OCI-M2 (cell line): ENCODE measurements around the gene HOOK2.

Source experiments
- DNase-seq: peaks from one replicate; lab custom pipeline; 2025; ENCODE audit not compliant: unreplicated experiment; lab: John Stamatoyannopoulos, UW

Gene HOOK2

GRCh38 chr19:12782424-12783290, 7.3 kb upstream of the HOOK2 start:
- no peak for DNase-seq

DNA sequence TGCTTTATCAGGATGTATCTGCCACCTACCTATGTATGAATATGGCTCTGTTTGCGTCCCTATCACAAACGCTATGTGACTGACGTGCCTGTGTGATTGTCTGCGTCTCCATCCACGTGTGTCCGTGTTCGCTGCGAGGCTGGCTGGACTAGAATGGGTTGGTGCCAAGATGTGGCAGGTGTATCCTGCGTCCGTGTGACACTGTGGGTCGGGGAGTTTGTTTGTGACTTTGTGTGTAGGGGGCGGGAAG, 6.7 kb upstream of the HOOK2 start:
- DNase-seq, result no peak

GRCh38 chr19:12779162-12779993, 4.0 kb upstream of the HOOK2 start:
- no peak for DNase-seq

- no peak for DNase-seq
Measured at GRCh38 chr19:12778905-12779161, 3.5 kb upstream of the HOOK2 start.

GRCh38 chr19:12778017-12778904, 2.9 kb upstream of the HOOK2 start:
- no peak for DNase-seq

GRCh38 chr19:12777217-12778016, 2.1 kb upstream of the HOOK2 start:
- DNase-seq, result no peak

- no peak for DNase-seq
Measured at GRCh38 chr19:12773571-12773970, 1.8 kb downstream of the HOOK2 start.

- DNase-seq, result no peak
Measured at GRCh38 chr19:12772323-12772722, 3.0 kb downstream of the HOOK2 start.

DNA sequence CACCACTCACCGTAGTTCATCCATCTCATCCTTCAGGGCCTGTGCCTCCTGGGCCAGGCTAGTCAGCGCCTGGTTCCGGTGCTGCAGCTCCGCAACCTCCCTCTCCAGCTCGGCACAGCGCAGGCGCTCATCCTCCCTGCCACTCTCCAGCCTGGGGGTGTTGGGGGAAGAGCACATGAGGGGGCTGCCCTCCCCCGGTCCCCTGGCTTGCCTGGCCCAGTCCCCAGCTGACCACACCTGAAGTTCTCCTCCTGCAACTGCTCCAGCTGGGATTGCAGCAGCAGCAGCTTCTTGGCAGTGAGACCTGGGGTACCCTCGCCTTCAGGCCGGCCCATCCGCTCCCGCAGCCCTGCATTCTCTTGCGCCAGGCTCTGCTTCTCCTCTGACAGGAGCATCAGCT, 4.4 kb downstream of the HOOK2 start:
- DNase-seq, result no peak

DNA sequence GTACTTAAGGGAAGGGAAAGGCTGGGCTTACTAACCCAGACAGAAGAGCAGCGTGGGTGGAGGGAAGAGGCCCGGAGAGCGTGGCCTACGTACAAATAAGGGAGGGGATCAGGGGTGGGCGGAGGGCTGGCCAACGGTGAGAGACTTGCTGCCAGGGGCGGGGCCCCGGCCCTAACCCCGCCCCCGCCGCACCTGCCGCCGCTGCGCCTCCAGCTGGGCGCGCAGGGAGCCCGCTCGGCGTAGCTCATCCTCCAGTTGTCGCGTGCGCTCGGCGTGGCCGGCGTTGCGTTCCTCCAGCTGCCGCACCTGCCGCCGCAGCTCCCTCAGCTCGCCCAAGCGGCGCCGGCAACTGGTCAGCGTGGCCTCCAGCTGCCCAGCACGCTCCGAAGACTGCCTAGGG, 5.7 kb downstream of the HOOK2 start:
- no peak for DNase-seq

GRCh38 chr19:12767666-12768065, 7.7 kb downstream of the HOOK2 start:
- DNase-seq, result no peak

GRCh38 chr19:12767150-12767549, 8.2 kb downstream of the HOOK2 start:
- DNase-seq, result no peak

- no peak for DNase-seq
Measured at GRCh38 chr19:12766051-12766521, 9.3 kb downstream of the HOOK2 start.

DNA sequence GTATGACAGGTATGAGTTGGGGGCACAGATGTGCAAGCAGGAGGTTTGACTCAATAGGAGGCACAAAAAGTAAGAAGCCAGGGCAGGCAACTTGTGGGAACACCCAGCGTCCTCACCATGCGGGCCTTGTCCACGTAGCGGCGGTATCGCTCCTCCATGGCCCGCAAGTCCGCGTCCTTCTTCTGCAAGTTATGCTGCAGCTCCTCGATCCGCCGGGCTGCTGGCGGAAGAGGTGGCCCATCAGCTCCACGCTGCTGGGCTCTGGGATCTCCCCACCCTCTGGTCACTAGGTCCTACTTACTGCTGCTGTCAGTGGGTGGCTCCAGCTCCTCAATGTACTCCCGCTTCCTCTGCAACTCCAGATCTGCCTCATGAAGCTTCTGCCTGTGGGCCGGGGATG, 10.7 kb downstream of the HOOK2 start:
- no peak for DNase-seq

DNA sequence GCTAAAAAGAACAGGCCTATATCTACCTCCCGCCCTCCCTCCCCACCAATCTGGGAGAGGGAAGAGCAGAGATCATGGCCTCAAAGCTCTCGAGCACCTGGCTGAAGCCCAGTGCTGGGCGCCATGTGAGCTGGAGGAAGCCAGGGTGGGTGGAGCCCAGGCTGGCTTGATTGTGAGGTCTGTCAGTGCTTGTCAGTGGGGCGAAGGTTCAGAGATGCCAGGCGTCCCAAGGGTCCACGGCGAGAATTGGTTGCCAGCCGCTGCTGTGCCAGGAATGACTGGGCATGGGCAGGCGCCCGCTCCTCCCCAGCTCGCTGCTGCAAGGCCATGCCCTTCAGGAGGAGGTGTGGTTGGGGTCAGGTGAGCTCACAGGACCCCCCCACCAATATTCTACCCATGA, 12.3 kb downstream of the HOOK2 start:
- DNase-seq, result no peak

- no peak for DNase-seq
Measured at GRCh38 chr19:12759686-12760085, 15.7 kb downstream of the HOOK2 start.

DNA sequence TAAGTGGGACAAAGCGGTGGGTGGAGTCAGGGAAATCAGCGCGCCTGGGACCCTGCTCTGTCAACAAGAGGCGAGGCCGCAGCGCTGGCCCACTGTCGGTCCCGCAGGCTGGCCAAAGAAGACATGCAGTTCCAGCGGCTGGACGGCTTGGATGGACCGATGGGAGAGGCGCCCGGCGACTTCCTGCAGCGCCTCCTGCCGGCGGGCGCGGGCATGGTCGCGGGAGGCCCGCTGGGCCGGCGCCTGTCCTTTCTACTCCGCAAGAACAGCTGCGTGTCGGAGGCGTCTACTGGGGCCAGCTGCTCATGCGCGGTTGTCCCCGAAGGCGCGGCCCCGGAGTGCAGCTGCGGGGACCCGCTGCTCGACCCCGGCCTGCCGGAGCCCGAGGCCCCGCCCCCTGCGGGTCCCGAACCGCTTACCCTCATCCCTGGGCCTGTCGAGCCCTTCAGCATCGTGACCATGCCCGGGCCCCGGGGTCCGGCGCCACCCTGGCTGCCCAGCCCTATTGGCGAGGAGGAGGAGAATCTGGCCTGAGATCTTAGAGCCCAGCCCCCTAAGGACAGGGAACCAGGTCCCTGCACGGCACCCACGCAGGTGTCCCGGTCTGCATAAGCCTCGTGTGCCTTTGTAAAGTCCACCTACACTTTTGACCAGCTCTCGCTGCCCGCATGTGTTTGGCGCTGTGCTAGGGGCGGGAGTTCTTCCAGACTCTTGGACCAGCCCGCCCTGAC, 17.6 kb downstream of the HOOK2 start:
- no peak for DNase-seq

DNA sequence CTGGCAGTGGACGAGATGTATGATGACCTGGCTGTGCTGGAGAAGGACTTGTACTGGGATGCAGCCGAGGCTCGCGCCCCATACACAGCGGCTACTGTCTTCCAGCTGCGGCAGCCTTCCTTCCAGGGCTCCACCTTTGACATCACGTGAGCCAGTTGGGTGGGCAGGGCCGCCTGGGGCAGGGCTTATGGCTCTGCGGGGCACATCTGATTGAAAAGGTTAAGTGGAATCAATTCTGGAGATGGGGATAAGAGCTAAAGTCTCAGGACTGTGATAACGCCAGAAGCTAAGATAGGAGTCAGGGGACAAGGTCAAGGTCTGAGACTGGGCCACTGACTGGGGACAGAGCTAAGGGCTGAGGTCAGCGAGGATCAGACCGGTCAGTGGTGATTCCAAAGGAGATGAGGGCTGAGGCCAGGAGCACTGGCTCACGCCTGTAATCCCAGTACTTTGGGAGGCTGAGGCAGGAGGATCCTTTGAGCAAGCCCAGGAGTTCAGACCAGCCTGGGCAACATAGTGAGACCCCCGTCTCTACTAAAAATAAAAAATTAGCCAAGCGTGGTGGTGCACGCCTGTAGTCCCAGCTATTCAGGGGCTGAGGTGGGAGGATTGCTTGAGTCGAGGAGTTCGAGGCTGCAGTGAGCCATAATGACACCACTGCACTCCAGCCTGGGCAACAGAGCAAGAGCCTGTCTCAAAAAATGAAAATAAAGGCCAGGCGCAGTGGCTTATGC, 19.0 kb downstream of the HOOK2 start:
- DNase-seq, result no peak

DNA sequence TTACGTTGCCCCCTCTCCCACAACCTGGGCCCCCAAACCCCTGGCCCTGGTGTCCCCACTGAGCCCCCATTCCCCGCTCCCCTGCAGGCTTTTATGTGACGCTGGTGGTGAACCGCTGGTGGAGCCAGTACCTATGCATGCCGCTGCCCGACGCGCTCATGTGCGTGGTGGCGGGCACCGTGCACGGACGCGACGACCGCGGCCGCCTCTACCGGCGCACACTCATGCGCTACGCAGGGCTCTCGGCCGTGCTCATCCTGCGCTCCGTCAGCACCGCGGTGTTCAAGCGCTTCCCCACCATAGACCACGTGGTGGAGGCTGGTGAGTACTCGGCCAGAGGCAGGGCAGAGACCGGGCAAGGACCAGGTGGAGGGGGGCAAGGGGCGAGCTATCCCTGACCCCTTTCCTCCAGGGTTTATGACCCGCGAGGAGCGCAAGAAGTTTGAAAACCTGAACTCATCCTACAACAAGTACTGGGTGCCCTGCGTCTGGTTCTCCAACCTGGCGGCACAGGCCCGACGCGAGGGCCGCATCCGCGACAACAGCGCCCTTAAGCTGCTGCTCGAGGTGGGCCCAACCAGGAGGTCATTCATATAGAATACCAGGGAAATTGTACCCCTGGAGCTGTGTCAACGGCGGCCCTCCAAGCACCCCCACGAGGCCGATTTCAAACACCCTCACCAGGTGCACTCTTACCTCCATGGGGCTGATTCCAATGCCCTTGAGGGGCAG, 20.7 kb downstream of the HOOK2 start:
- no peak for DNase-seq
